Stimulated activated naive CD8-positive, alpha-beta T cell treated with anti-CD3 and anti-CD28 coated beads, Interleukin-15, Interleukin-2, amounts not matched to agents 100 ng/mL and 50 ng/mL, for 24 hours (primary cell): Measurements from ENCODE around the gene LCE2D.
"Not testable (repeated sequence)": the region's sequence is repeated elsewhere in the genome, so short reads cannot be mapped to it uniquely, and the experiment has no call there.

Source experiments
- H3K27ac Mint-ChIP-seq: one replicate; pipeline ENCODE4 v1.8.0; 2021; ENCODE audit warnings: mild to moderate bottlenecking, mixed read lengths
- H3K27me3 Mint-ChIP-seq: one replicate; pipeline ENCODE4 v1.8.0; 2021; ENCODE audit warnings: mixed read lengths
- H3K36me3 Mint-ChIP-seq: one replicate; pipeline ENCODE4 v1.8.0; 2021; ENCODE audit warnings: low read depth, mixed read lengths
- H3K4me1 Mint-ChIP-seq: one replicate; pipeline ENCODE4 v1.8.0; 2021; ENCODE audit warnings: low read depth, mixed read lengths
- H3K4me3 Mint-ChIP-seq: one replicate; pipeline ENCODE4 v1.8.0; 2021; ENCODE audit warnings: mild to moderate bottlenecking, mixed read lengths
- H3K9me3 Mint-ChIP-seq: one replicate; pipeline ENCODE4 v1.8.0; 2021; ENCODE audit warnings: mixed read lengths

The LCE2D gene

GRCh38 chr1:152663098-152663497 is at the start of gene LCE2D:
TSS of gene LCE2D (plus strand) at chr1:152663380. CDS start at chr1:152664106, 726 bp downstream.
- no peaks in the 10 kb centered on the region for H3K9me3 Mint-ChIP-seq
- H3K36me3 Mint-ChIP-seq, result no peaks in the 10 kb centered on the region
- H3K27me3 Mint-ChIP-seq, result peaks cover 15% of the 10 kb centered on the region
- H3K27ac Mint-ChIP-seq, result no peak within 1 kb of the TSS
- H3K4me1 Mint-ChIP-seq, result no peaks in the 10 kb centered on the region
- H3K4me3 Mint-ChIP-seq, result no peak within 1 kb of the TSS

GRCh38 chr1:152613511-152613910 is 49.7 kb upstream of the LCE2D start, which contains the start of gene LCE3B:
TSS of gene LCE3B (plus strand) at chr1:152613811. CDS start at chr1:152613811, 0 bp downstream.
- Mint-ChIP-seq H3K9me3 (peaks cover 3% of the 10 kb centered on the region), H3K4me3 (no peak within 1 kb of the TSS), H3K27ac (no peak within 1 kb of the TSS), H3K4me1 (no peaks in the 10 kb centered on the region), H3K27me3 (no peaks in the 10 kb centered on the region), H3K36me3 (no peaks in the 10 kb centered on the region)

GRCh38 chr1:152621993-152622392 is 41.2 kb upstream of the LCE2D start:
- Mint-ChIP-seq H3K27ac (no peak overlapping the region), H3K9me3 (peaks cover 7% of the 10 kb centered on the region), H3K27me3 (peaks cover 9% of the 10 kb centered on the region), H3K4me3 (no peak overlapping the region), H3K36me3 (no peaks in the 10 kb centered on the region), H3K4me1 (no peaks in the 10 kb centered on the region)

- no peak within 1 kb of the TSS for H3K4me3 Mint-ChIP-seq
- no peaks in the 10 kb centered on the region for H3K4me1 Mint-ChIP-seq
- H3K36me3 Mint-ChIP-seq, result no peaks in the 10 kb centered on the region
- H3K27ac Mint-ChIP-seq, result no peak within 1 kb of the TSS
- H3K9me3 Mint-ChIP-seq, result peaks cover 7% of the 10 kb centered on the region
- H3K27me3 Mint-ChIP-seq, result peaks cover 11% of the 10 kb centered on the region
Observed at GRCh38 chr1:152622803-152623202, 40.4 kb upstream of the LCE2D start, which contains the start of gene LCE3A. TSS of gene LCE3A (minus strand) at chr1:152623103. CDS start at chr1:152623103, 0 bp downstream.

- H3K27ac Mint-ChIP-seq, result no peak overlapping the region
- peaks cover 16% of the 10 kb centered on the region for H3K27me3 Mint-ChIP-seq
- H3K4me3 Mint-ChIP-seq, result no peak overlapping the region
- H3K4me1 Mint-ChIP-seq, result no peaks in the 10 kb centered on the region
- peaks cover 6% of the 10 kb centered on the region for H3K9me3 Mint-ChIP-seq
- H3K36me3 Mint-ChIP-seq, result no peaks in the 10 kb centered on the region
Observed at GRCh38 chr1:152623203-152623844, 39.9 kb upstream of the LCE2D start.

GRCh38 chr1:152626744-152627143 is 36.4 kb upstream of the LCE2D start:
- H3K27me3 Mint-ChIP-seq, result peaks cover 29% of the 10 kb centered on the region
- no peak overlapping the region for H3K27ac Mint-ChIP-seq
- H3K4me1 Mint-ChIP-seq, result no peaks in the 10 kb centered on the region

GRCh38 chr1:152630596-152630995 is 32.6 kb upstream of the LCE2D start:
- H3K27ac Mint-ChIP-seq, result no peak overlapping the region
- peaks cover 35% of the 10 kb centered on the region for H3K27me3 Mint-ChIP-seq
- H3K4me1 Mint-ChIP-seq, result no peaks in the 10 kb centered on the region
- H3K9me3 Mint-ChIP-seq, result peaks cover 4% of the 10 kb centered on the region
- no peak overlapping the region for H3K4me3 Mint-ChIP-seq
- H3K36me3 Mint-ChIP-seq, result no peaks in the 10 kb centered on the region

More at GRCh38 chr1:152626744-152627143, 36.4 kb upstream of the LCE2D start:
- Mint-ChIP-seq H3K4me3 (no peak overlapping the region), H3K9me3 (no peaks in the 10 kb centered on the region), H3K36me3 (no peaks in the 10 kb centered on the region)

GRCh38 chr1:152640351-152640750 is 22.8 kb upstream of the LCE2D start:
- Mint-ChIP-seq H3K27me3 (peaks cover 8% of the 10 kb centered on the region), H3K27ac (no peak overlapping the region), H3K4me1 (no peaks in the 10 kb centered on the region), H3K36me3 (no peaks in the 10 kb centered on the region), H3K9me3 (peaks cover 6% of the 10 kb centered on the region), H3K4me3 (no peak overlapping the region)

- peaks cover 6% of the 10 kb centered on the region for H3K9me3 Mint-ChIP-seq
- no peaks in the 10 kb centered on the region for H3K4me1 Mint-ChIP-seq
- no peak overlapping the region for H3K4me3 Mint-ChIP-seq
- H3K36me3 Mint-ChIP-seq, result no peaks in the 10 kb centered on the region
- H3K27ac Mint-ChIP-seq, result no peak overlapping the region
- peaks cover 16% of the 10 kb centered on the region for H3K27me3 Mint-ChIP-seq
Observed at GRCh38 chr1:152643945-152644344, 19.2 kb upstream of the LCE2D start.

- no peak overlapping the region for H3K27ac Mint-ChIP-seq
- H3K4me3 Mint-ChIP-seq, result no peak overlapping the region
- no peaks in the 10 kb centered on the region for H3K4me1 Mint-ChIP-seq
- H3K27me3 Mint-ChIP-seq, result peaks cover 16% of the 10 kb centered on the region
- H3K36me3 Mint-ChIP-seq, result no peaks in the 10 kb centered on the region
- H3K9me3 Mint-ChIP-seq, result no peaks in the 10 kb centered on the region
Observed at GRCh38 chr1:152645146-152645545, 18.0 kb upstream of the LCE2D start.

GRCh38 chr1:152646656-152647055 is 16.5 kb upstream of the LCE2D start:
- Mint-ChIP-seq H3K9me3 (no peaks in the 10 kb centered on the region), H3K27me3 (peaks cover 16% of the 10 kb centered on the region), H3K36me3 (no peaks in the 10 kb centered on the region), H3K27ac (no peak overlapping the region), H3K4me3 (no peak overlapping the region), H3K4me1 (no peaks in the 10 kb centered on the region)

GRCh38 chr1:152654110-152654509 is 9.1 kb upstream of the LCE2D start:
- H3K9me3 Mint-ChIP-seq, result no peaks in the 10 kb centered on the region
- no peaks in the 10 kb centered on the region for H3K36me3 Mint-ChIP-seq
- no peak overlapping the region for H3K27ac Mint-ChIP-seq
- H3K27me3 Mint-ChIP-seq, result peaks cover 3% of the 10 kb centered on the region
- no peak overlapping the region for H3K4me3 Mint-ChIP-seq
- H3K4me1 Mint-ChIP-seq, result no peaks in the 10 kb centered on the region

GRCh38 chr1:152656459-152656858 is 6.7 kb upstream of the LCE2D start:
- no peaks in the 10 kb centered on the region for H3K4me1 Mint-ChIP-seq
- H3K36me3 Mint-ChIP-seq, result no peaks in the 10 kb centered on the region
- H3K9me3 Mint-ChIP-seq, result no peaks in the 10 kb centered on the region

GRCh38 chr1:152657677-152658076 is 5.5 kb upstream of the LCE2D start:
- Mint-ChIP-seq H3K27me3 (peaks cover 3% of the 10 kb centered on the region), H3K9me3 (no peaks in the 10 kb centered on the region), H3K36me3 (no peaks in the 10 kb centered on the region), H3K27ac (no peak overlapping the region), H3K4me1 (no peaks in the 10 kb centered on the region), H3K4me3 (no peak overlapping the region)

More at GRCh38 chr1:152656459-152656858, 6.7 kb upstream of the LCE2D start:
- no peak overlapping the region for H3K4me3 Mint-ChIP-seq
- H3K27me3 Mint-ChIP-seq, result peaks cover 3% of the 10 kb centered on the region
- no peak overlapping the region for H3K27ac Mint-ChIP-seq

- no peak overlapping the region for H3K27ac Mint-ChIP-seq
- no peaks in the 10 kb centered on the region for H3K9me3 Mint-ChIP-seq
- no peaks in the 10 kb centered on the region for H3K36me3 Mint-ChIP-seq
- peaks cover 3% of the 10 kb centered on the region for H3K27me3 Mint-ChIP-seq
- no peaks in the 10 kb centered on the region for H3K4me1 Mint-ChIP-seq
- H3K4me3 Mint-ChIP-seq, result no peak overlapping the region
Observed at GRCh38 chr1:152658649-152659048, 4.5 kb upstream of the LCE2D start.

GRCh38 chr1:152666171-152666570 is 3.0 kb downstream of the LCE2D start:
- not testable (repeated sequence) for H3K9me3 Mint-ChIP-seq, H3K36me3 Mint-ChIP-seq, H3K4me1 Mint-ChIP-seq, H3K27ac Mint-ChIP-seq, H3K4me3 Mint-ChIP-seq
- H3K27me3 Mint-ChIP-seq, result peaks cover 19% of the 10 kb centered on the region
